Testis (tissue), 2 donors: ENCODE measurements around the gene TTLL11.

Experiments
- CTCF ChIP-seq, 3 experiments: fragments of 450-650 bp in 2 of 3; fragments of 200-600 bp in 1 of 3; sonication (generic) in 1 of 3; IDR thresholded peaks; one replicate each; pipeline ENCODE4 v1.5.1; 2016 to 2019; ENCODE audit warnings: antibody characterized with exemption in 3 of 3, mild to moderate bottlenecking in 2 of 3, moderate library complexity in 1 of 3
- POLR2A ChIP-seq: fragments of 450-650 bp; IDR thresholded peaks from one replicate; pipeline ENCODE4 v1.6.1; 2017; ENCODE audit warnings: antibody characterized with exemption, mild to moderate bottlenecking, moderate library complexity

GRCh38 chr9:121881920-121882500 is 211.1 kb downstream of the TTLL11 start:
- TF ChIP-seq CTCF (IDR thresholded peaks at IDR 0.05) (no peak), POLR2A (no peak)
